HG02798 (cell line): ENCODE data around the gene BICRA.
A peak's percentile ranks its signal among the peaks of the same experiment; 100 is the strongest.
"Not testable (repeated sequence)": the region's sequence is repeated elsewhere in the genome, so short reads cannot be mapped to it uniquely, and the experiment has no call there.

Source experiments
- ATAC-seq: cut with Tn5 transposase; IDR thresholded peaks from one replicate; pipeline ENCODE4 v1.9.1; 2021; ENCODE audit warnings: mild to moderate bottlenecking; ENCODE audit not compliant: unreplicated experiment, poor library complexity

The BICRA gene

DNA sequence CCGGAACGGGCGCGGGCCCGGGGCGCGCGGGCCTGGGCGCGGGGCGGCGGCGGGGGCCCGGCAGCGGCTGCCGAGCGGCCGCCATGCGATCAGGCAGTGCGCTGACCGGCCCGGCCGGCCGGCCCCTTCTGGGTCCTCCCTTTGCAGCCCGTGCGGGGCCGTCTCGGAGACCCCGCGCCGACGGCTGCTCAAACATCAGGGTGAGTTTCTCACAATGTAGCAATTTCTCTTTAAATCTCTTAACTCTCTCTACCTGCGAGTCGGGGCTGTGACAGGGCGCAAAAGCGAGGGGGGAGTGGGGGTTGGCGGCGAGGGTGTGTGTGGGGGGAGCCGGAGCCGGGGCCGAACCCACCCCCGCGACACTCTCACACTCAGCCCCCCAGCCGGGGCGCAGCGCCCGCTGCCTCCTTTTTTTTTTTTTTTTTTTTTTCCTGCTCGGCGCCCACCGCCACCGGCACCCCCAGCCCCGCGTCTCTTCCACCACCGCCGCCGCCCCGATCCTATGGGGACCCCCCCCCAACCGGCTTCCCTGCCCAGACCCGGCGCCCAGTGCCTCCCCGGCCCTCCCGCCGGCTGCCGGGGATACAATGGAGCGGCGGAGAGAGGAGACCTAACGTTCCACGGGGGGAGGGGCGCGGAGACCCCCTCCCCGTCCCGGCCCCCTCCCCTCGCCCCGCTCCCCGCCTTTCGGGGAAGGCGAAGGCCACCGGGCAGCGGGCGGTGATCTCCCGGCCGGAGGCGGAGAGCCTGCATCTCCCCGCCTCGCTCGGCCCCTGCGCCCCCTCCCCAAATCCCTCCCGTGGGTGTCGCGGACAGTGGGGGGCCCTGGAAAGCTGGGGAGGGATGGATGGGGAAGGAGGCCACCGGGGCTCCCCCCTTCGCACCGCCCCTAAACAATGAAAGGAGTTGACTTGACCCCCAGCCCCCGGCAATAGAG is at the start of gene BICRA:
Gene BICRA (plus strand): TSS at position 166 of the 937 bp plus-strand sequence. CDS start 64,441 bp downstream, outside the sequence.
- peak; percentile 55 for ATAC-seq

DNA sequence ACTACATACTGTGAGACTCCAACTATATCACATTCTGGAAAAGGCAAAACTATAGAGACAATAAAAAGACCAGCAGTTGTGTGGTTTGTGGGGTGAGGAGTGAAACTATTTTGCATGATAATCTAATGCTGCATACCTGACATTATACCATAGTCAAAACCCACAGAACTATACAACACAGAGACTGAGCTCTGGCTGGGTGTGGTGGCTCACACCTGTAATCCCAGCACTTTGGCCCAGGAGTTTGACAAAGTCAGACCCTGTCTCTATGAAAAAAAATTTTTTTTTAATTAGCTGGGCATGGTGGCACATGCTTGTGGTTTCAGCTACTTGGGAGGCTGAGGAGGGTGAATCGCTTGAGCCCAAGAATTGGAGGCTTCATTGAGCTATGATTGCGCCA is 47.9 kb upstream of the BICRA start:
- no peak for ATAC-seq

DNA sequence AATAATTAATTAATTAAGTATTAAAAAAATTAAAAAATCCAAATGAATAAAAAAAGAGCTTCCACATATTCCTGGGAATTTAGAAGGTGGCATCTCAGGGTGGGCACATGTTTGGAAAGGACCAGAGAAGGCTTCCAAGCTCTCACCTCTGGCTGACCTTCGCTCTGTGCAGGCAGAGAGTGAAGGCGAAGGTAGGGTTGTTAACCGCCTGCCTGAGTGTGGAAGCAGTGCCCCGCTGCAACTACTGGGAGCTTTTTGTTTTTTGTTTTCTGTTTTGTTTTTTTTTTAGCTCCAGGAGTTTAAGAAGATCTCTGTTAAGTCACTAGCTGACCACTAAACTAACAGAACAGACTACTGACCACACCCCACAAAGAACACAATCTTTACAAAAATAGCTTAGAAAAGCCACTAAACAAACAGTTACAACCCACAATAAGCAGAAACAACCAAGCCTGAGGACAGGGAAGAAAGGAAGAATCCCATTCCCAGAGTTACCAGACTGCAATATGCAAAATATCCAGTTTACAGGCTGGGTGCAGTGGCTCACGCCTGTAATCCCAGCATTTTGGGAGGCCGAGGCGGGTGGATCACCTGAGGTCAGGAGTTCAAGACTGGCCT is 47.4 kb upstream of the BICRA start:
- no peak for ATAC-seq

DNA sequence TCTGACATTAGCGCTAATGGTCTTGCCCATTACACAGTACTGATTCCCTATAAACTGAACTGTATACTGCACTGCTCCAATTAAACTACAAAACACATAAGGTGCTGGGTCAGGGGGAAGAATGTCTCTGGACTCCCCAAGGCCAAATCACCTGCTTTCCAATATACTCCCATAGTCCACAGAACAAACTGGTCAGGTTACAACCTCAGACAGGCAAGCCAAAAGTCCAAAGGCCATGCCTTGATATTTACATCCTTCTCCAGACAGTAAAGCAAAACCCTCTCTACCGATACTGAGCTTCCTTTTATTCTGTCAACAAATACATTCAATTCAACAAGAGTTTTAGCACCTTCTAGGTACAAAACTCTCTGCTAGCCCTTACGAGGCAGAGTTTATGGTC is 44.9 kb upstream of the BICRA start:
- ATAC-seq = no peak

DNA sequence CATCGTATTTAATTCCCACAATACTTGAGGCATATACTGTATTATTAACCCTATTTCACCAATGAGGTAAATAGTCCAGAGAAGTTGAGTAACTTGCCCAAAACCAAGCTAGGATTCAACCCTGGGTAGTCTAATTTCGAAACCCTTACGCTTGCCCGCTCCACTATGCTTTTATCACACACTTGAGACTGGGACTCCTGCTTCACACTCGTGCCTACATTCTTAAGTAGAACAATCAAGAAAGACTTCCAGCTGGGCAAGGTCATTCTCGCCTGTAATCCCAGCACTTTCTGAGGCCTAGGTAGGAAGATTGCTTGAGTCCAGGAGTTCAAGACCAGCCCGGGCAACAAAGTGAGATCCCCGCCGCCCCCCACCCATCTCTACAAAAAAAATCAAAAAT is 39.6 kb upstream of the BICRA start:
- ATAC-seq = no peak

DNA sequence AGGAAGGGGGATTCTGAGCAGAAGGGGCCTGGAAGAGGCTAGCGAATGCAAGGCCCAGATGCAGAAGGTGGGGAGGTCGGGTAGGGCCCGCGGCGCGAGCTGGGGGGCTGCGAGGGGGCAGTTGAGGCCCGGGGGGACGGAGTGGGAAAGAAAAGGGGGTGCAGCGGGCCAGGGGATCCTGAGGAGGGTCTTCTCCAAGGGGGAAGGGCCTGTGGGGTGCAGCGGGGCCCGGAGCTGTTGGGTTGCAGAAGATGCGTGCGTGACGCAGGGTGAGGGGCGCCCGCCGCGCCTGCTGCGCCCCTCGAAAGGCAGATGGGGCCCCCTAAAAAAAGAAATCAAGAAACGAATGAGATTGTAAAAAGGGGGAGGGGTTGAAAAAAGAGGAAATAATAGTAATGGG is 36.3 kb upstream of the BICRA start:
- no peak for ATAC-seq

DNA sequence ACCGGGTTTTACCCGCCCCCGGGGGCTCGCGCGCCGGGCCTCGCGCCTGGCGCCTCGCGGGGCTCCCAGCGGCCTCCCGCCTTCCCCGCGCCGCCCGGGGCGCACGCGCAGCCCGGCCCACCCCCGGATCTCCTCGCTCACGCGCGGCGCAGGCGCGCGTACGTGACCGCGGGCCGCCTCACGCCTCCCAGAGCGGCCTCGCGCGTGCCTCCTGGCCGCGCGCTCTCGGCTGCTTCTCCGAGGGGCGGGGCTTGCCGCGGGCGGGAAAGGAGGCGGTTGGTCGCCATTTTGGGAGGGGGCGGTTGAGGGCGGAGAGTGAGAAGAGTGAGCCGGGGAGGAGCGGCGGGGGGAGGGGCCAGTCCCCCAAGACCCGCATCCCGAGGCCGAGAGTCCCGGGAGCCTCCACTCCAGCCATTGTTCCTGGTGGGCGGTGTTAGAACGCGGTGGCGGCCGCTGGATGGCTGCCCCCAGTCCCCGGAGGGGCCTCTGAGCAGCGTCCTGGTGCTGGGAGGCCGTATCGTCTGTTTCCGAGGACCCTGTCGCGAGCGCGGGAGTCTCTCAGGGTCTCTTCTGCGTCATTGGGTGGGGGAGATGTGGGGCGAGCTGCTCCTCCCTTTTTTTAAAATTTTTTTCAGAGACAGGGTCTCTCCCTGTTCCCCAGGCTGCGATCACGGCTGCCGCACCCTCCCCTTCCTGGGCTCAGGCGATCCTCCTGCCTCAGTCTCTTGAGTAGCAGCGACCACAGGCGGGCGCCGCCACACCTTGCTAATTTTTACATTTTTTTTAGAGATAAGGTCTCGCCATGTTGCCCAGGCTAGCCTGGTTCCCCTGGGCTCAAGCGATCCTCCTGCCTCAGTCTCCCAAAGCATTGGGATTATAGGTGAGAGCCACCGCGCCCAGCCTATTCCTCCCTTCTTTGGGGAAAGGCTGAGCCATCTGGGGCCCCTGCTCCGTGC is 35.6 kb upstream of the BICRA start, which contains the start of gene ZNF541:
Gene ZNF541 (minus strand): TSS at position 78 of the 956 bp plus-strand sequence. CDS start 17,292 bp downstream, outside the sequence.
- no peak for ATAC-seq

DNA sequence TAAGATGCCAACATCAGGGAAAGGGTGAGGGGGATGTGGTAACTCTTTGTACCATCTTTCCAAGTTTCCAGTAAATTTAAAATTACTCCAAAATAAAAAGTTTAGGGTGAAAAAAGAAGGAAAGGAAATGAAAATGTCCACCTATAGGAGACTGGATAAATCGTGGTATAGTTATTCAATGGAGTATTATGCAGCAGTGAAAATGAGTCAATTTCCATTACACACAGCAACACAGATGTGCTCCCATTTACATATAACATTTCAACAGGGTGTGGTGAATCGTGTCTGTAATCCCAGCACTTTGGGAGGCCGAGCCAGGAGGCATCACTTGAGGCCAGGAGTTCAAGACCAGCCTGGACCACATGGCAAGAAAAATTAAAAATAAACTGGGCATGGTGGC is 28.5 kb upstream of the BICRA start:
- no peak for ATAC-seq

DNA sequence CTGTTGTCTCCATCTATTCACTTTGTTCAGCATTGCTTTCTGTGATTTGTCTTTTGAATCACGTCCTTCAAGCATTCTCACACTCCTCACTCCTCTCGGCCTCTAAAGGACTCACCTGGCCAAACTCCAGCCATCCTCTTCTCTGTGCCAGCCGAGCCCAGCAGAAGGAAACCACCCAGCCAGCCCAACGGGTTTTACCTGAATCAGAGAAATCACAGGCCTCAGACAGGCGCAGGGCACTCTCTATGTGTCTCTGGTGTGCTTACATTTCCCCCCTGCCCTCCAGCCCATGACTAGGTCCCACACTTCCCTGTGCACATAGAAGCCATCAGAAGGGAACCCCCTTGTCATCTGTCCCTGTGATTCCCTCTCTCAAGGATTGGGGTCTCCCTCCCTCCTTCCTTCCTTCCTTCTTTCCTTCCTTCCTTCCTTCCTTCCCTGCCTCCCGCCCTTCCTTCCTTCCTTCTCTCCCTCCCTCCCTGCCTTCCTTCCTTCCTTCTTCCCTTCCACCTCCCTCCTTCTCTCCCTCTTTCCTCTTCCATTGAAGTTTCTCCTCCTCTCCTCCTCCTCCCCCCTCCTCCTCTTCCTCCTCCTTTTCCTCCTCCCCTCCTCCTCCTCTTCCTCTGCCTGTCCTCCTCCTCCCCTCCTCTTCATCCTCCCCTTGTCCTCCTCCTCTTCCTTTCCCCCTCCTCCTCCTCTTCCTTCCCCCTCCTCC is 27.2 kb upstream of the BICRA start:
- ATAC-seq = no peak

DNA sequence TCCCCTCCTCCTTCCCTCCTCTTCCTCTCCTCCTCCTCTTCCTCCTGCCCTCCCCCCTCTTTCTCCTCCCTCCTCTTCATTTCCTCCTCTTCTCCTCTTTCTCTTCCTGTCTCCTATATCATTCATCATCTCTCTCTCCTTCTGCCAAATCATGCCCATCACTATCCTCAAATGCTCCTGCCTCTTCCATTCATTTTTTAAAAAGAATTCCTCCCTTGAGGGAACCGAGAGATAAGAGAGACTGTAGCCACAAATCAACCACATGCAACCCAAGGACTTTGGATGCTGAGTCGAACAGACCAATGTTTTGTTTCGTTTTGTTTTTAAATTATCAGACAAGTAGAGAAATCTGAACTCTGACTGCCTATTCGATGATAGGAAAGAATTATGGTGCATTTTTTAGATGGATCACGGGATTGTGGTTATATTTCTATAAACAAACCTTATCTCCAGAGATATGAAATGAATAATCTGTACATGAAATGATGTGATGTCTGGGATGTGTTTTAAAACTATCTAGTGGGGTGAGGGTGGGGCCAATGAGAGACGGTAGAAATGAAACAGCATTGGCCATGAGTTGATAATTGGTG is 26.5 kb upstream of the BICRA start:
- ATAC-seq = no peak

DNA sequence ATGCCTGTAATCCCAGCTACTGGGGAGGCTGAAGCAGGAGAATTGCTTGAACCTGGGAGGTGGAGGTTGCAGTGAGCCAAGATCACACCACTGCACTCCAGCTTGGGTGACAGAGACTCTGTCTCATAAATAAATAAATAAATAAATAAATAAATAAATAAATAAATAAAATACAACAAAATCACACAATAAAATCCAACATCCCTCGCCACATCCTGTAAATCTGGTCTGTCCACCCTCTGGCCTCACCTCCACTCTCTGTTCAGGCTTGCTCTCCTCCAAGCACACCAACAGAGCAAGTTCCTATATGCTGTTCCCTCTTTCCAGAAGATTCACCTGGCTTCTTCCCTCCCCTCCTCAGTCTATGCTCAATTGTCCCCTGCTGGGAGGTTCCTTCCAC is 25.8 kb upstream of the BICRA start:
- not testable (repeated sequence) for ATAC-seq

DNA sequence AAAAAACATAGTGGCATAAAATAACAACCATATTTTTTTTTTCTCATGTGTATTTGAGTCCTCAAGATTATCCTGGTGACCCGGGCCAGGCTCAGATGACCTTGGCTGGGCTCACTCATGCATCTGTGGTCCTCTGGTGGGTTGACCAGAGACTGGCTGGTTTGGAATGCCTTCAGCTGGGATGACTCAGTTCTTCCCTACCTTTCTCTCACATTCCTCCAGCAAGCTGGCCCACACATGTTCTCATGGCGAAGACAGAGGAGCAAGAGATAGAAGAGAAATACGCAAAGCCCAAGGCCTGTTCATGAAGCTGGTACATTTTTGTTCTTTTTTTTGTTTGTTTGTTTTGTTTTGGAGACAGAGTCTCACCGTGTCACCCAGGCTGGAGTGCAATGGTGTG is 21.6 kb upstream of the BICRA start:
- ATAC-seq = no peak

DNA sequence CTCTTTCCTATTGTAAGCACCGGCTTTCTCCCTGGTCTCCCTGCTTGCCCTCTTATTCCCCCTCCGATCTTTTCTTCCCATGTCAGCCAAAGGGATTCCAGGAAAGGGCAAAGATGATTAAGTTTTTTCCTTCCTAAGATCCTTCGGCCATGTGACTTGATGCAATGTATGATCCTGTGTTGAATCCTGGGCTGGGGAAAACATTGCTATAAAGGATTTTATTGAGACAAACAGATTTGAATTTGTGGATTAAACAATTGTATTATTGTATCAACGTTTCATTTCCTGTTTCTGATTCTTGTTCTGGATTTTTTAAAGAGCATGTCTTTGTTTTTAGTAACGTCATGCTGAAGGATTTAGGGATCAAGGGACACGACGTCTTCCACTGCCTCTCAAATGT is 19.1 kb upstream of the BICRA start:
- no peak for ATAC-seq

DNA sequence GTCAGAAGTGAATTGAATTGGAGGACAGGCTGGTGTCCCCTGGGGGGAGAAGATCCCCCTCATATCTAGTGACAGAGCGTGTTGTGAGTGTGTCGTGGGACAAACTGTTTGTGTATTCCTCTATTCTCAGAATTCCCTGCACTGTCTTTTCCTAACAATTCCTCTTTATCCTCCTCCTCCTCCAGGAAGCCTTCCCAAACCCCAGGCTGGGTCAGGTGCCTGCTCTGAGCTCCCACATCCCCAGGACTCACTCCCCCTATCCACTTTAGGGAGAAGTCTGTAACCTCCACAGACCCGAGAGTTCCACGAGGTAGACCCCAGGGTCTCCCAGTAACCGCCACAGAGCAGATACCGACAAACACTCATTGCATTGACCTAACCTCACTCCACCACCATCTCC is 15.1 kb upstream of the BICRA start:
- ATAC-seq = no peak

DNA sequence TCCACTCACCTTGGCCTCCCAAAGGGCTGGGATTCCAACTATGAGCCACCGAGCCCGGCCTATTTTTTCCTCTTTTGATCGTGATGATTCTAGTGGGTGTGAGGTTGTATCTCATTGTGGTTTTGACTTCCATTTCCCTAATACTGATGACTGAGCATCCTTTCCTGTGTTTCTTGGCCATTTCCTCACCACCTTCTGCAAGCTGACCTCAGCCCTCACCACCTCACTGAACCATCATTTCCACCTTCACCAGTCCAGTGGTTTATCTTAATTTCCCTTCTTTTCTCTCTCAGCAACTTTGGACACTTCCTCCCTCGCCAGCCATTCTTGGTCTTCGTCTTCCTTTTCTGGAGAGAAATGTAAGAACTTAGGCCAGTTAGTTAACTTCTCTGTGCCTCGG is 13.0 kb upstream of the BICRA start:
- ATAC-seq = no peak

DNA sequence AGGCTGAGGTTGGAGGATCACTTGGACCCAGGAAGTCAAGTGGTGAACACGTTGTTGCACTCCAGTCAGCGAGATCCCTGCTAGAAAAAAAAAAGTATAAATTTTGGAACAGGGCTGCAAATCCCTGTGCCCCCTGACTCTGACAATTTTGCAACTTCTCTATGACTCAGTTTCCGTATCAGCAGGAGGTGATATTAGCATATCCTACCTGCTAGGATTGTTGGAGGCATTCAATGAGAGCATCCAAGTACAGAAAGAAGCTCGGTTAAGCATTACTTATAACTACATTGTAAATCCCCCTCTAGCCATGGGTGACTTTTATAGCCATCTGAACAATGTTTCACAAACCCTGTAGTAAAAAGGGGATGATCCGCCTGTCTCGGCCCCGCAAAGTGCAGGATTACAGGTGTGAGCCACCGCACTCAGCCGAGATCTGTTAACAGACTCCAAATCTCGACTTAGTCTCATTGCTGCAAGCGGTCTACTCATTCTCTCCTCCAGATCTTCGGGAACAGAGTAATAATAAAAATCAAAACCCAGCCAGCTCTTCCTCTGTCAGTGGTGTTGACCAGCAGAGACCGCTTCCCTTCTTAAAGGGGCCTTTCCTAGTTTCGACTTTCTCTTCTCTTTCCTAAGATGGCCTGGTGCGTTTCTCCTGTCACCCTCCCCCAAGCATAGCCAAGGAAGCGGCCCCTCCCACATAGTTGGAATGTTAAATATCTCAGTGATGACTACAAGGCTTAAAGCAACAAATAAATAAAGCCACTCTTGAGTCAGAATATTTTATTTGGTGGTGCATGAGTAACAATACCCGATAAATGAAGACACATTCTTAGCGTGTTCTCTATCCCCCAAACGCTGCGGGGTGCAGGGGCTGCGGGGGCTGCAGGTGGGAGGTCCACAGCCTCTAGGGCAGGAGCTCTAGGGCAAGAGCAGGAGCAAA is 10.3 kb upstream of the BICRA start:
- no peak for ATAC-seq

DNA sequence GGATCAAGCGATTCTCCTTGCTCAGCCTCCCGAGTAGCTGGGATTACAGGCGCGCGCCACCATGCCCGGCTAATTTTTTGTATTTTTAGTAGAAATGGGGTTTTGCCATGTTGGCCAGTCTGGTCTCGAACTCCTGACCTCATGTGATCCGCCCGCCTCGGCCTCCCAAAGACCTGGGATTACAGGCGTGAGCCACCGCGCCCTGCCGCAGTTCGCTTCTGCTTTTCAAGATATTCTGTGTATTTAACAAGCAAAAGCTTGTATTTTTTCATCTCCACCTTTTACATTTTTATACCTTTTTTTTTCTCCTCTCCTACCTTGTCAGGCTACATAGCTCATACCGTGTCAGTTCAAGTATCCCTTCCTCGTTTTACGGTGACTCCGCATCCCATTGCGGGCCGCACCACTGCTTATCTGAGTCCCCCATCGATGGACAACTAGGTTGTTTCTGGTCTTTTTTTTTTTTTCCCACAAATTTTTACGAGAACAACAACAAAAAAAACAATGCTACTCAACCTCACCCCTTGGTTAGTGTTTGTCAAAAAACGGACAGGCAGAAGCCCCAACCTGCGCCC is 9.2 kb upstream of the BICRA start:
- not testable (repeated sequence) for ATAC-seq
